WERI-Rb-1 (cell line): ENCODE measurements around the gene SF3A1.

ENCODE experiments used
- DNase-seq: peaks from one replicate; pipeline ENCODE4 v3.0.0-alpha.2; 2020
- H3K27ac ChIP-seq: fragments of 250-450 bp; sonication (Bioruptor Pico); 2 replicates; pipeline ENCODE4 v1.5.1; 2020; ENCODE audit warnings: mild to moderate bottlenecking, moderate library complexity
- H3K27me3 ChIP-seq: fragments of 250-450 bp; sonication (Bioruptor Pico); 2 replicates; pipeline ENCODE4 v1.5.1; 2021; ENCODE audit warnings: mild to moderate bottlenecking, low read depth, moderate library complexity; ENCODE audit not compliant: insufficient read depth, severe bottlenecking
- H3K36me3 ChIP-seq: fragments of 250-450 bp; sonication (Bioruptor Pico); 2 replicates; pipeline ENCODE4 v1.5.1; 2020; ENCODE audit warnings: mild to moderate bottlenecking, moderate library complexity
- H3K4me3 ChIP-seq: 2 replicates; pipeline ENCODE4 v1.5.1; 2011; ENCODE audit warnings: low read depth, mild to moderate bottlenecking, control low read depth, low read length
- H3K9me3 ChIP-seq: fragments of 250-450 bp; sonication (Bioruptor Pico); 2 replicates; pipeline ENCODE4 v1.5.1; 2021; ENCODE audit warnings: mild to moderate bottlenecking, moderate library complexity; ENCODE audit not compliant: severe bottlenecking
- CTCF ChIP-seq: IDR thresholded peaks from 2 replicates; pipeline ENCODE4 v1.5.1; 2011; ENCODE audit warnings: low read depth, mild to moderate bottlenecking, control low read depth, inconsistent platforms, low read length

SF3A1 gene

GRCh38 chr22:30400159-30400558 lies 43.5 kb upstream of the SF3A1 start:
- peaks cover 7% of the 10 kb centered on the region; the same call in 1 of the 2 replicates for H3K36me3 ChIP-seq
- no peaks in the 10 kb centered on the region for H3K27me3 ChIP-seq
- no peak overlapping the region for H3K27ac ChIP-seq
- H3K9me3 ChIP-seq, result no peaks in the 10 kb centered on the region
- TF ChIP-seq CTCF, result no peak
- DNase-seq, result no peak
- no peak overlapping the region for H3K4me3 ChIP-seq

GRCh38 chr22:30399718-30400117 lies 43.0 kb upstream of the SF3A1 start:
- H3K9me3 ChIP-seq, result no peaks in the 10 kb centered on the region
- H3K27me3 ChIP-seq, result no peaks in the 10 kb centered on the region
- no peak for DNase-seq
- peaks cover 7% of the 10 kb centered on the region; the same call in 1 of the 2 replicates for H3K36me3 ChIP-seq
- H3K4me3 ChIP-seq, result no peak overlapping the region
- no peak overlapping the region for H3K27ac ChIP-seq
- TF ChIP-seq CTCF, result no peak

- Histone ChIP-seq H3K36me3 (peaks cover 7% of the 10 kb centered on the region; the same call in 1 of the 2 replicates), H3K4me3 (no peak overlapping the region), H3K27me3 (no peaks in the 10 kb centered on the region), H3K9me3 (no peaks in the 10 kb centered on the region), H3K27ac (no peak overlapping the region)
- no peak for DNase-seq
- no peak for TF ChIP-seq CTCF
Measured at GRCh38 chr22:30398685-30399680, 42.3 kb upstream of the SF3A1 start.

GRCh38 chr22:30397656-30398635 lies 41.3 kb upstream of the SF3A1 start:
- Histone ChIP-seq H3K27ac (no peak overlapping the region), H3K36me3 (peaks cover 7% of the 10 kb centered on the region; the same call in 1 of the 2 replicates), H3K27me3 (no peaks in the 10 kb centered on the region), H3K9me3 (no peaks in the 10 kb centered on the region), H3K4me3 (peak overlapping the region; percentile 65)
- no peak for DNase-seq
- no peak for TF ChIP-seq CTCF

GRCh38 chr22:30396871-30397655 lies 40.4 kb upstream of the SF3A1 start, which contains the start of gene SEC14L2:
Gene SEC14L2, plus strand, starts transcription at chr22:30397018. Its CDS starts 99 bp downstream, at chr22:30397117.
- no peak for TF ChIP-seq CTCF

More at GRCh38 chr22:30396871-30397655, 40.4 kb upstream of the SF3A1 start, which contains the start of gene SEC14L2:
- peak; percentile 78 for DNase-seq
- H3K27ac ChIP-seq, result no peak within 1 kb of the TSS
- H3K27me3 ChIP-seq, result no peaks in the 10 kb centered on the region
- H3K4me3 ChIP-seq, result peak within 1 kb of the TSS; percentile 65
- no peaks in the 10 kb centered on the region for H3K9me3 ChIP-seq
- peaks cover 7% of the 10 kb centered on the region; the same call in 1 of the 2 replicates for H3K36me3 ChIP-seq
